Ishikawa (cell line): ENCODE data around the gene CDK5R1.

Source experiments
- EGR1 ChIP-seq: IDR thresholded peaks from 2 replicates; pipeline ENCODE4 v1.6.1; 2012
- EP300 ChIP-seq: IDR thresholded peaks from 2 replicates; pipeline ENCODE4 v1.6.1; 2012; ENCODE audit warnings: borderline replicate concordance
- FOXM1 ChIP-seq: IDR thresholded peaks from 2 replicates; pipeline ENCODE4 v1.6.1; 2012; ENCODE audit warnings: low read depth, borderline replicate concordance
- MAX ChIP-seq: IDR thresholded peaks from 2 replicates; pipeline ENCODE4 v1.6.1; 2012
- NFIC ChIP-seq: IDR thresholded peaks from 2 replicates; pipeline ENCODE4 v1.6.1; 2012
- RAD21 ChIP-seq: IDR thresholded peaks from 2 replicates; pipeline ENCODE4 v1.6.1; 2012; ENCODE audit warnings: low read depth
- TAF1 ChIP-seq: IDR thresholded peaks from 2 replicates; pipeline ENCODE4 v1.6.1; 2012; ENCODE audit warnings: low read depth, mild to moderate bottlenecking
- TCF12 ChIP-seq: IDR thresholded peaks from 2 replicates; pipeline ENCODE4 v1.6.1; 2012; ENCODE audit warnings: low read depth
- TEAD4 ChIP-seq: IDR thresholded peaks from 2 replicates; pipeline ENCODE4 v1.6.1; 2012
- TF ChIP-seq, protein P1 (sequence below): IDR thresholded peaks from 2 replicates; pipeline ENCODE4 v1.6.1; 2012; ENCODE audit warnings: low read depth, mild to moderate bottlenecking

DNA sequence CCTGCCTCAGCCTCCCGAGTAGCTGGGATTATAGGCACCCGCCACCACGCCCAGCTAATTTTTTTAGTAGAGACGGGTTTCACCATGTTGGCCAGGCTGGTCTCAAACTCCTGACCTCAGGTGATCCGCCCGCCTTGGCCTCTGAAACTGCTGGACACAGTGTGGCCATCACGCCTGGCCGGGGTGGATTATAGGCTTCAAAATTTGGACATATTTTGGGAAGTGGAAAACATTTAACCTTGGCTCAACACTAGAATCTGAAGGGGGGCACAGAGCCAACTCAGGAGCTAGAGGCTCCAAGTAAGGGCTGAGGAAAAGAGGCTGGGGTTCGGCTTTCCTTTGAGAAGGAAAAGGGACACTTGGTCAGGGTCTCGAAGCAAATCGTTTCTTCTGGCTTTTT, 2.2 kb upstream of the CDK5R1 start:
- TF ChIP-seq TAF1, result no peak
- TF ChIP-seq EGR1, result no peak
- no peak for TF ChIP-seq EP300
- TF ChIP-seq RAD21, result no peak
- TF ChIP-seq NFIC, result no peak
- TF ChIP-seq, protein P1, sequence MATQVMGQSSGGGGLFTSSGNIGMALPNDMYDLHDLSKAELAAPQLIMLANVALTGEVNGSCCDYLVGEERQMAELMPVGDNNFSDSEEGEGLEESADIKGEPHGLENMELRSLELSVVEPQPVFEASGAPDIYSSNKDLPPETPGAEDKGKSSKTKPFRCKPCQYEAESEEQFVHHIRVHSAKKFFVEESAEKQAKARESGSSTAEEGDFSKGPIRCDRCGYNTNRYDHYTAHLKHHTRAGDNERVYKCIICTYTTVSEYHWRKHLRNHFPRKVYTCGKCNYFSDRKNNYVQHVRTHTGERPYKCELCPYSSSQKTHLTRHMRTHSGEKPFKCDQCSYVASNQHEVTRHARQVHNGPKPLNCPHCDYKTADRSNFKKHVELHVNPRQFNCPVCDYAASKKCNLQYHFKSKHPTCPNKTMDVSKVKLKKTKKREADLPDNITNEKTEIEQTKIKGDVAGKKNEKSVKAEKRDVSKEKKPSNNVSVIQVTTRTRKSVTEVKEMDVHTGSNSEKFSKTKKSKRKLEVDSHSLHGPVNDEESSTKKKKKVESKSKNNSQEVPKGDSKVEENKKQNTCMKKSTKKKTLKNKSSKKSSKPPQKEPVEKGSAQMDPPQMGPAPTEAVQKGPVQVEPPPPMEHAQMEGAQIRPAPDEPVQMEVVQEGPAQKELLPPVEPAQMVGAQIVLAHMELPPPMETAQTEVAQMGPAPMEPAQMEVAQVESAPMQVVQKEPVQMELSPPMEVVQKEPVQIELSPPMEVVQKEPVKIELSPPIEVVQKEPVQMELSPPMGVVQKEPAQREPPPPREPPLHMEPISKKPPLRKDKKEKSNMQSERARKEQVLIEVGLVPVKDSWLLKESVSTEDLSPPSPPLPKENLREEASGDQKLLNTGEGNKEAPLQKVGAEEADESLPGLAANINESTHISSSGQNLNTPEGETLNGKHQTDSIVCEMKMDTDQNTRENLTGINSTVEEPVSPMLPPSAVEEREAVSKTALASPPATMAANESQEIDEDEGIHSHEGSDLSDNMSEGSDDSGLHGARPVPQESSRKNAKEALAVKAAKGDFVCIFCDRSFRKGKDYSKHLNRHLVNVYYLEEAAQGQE, result no peak
- TF ChIP-seq TCF12, result no peak
- no peak for TF ChIP-seq TEAD4
- no peak for TF ChIP-seq MAX
- no peak for TF ChIP-seq FOXM1
